Measurements from ENCODE around the gene PITPNB. TPM values are rescaled to one million over a fixed set of nuclear protein-coding genes. Genes with fewer than 3 reads are reported as not detected.

The PITPNB gene
- total and polyA plus RNA-seq, 2 of the 13 experiments (the other 11 are each of a cell fraction or from before 2014, with no cell fraction given), result 17.0 to 30.1 TPM

GRCh38 chr22:27874185-27874584 lies 44.9 kb downstream of the PITPNB start (continued):
- TF ChIP-seq CAMTA2 (CRISPR knock-in tag; IDR thresholded peaks at IDR 0.05; ENCODE audit: borderline replicate concordance) (no peak), ZNF781 (CRISPR knock-in tag; IDR thresholded peaks at IDR 0.05; ENCODE audit: borderline replicate concordance, not compliant biosample characterization) (no peak), NCOA1 (CRISPR knock-in tag; IDR thresholded peaks at IDR 0.05) (no peak), ZNF629 (CRISPR knock-in tag; conservative IDR thresholded peaks at IDR 0.05) (no peak), ZNF770 (CRISPR knock-in tag; IDR thresholded peaks at IDR 0.05) (no peak)

GRCh38 chr22:27873472-27873871 lies 45.6 kb downstream of the PITPNB start:
- H3K27ac ChIP-seq (ENCODE audit: extremely low read length, insufficient read depth, low read length), result no peak overlapping the region
- H3K9me3 ChIP-seq (ENCODE audit: low read length), result no peaks in the 10 kb centered on the region
- intact Hi-C loops (cut with micrococcal nuclease; ENCODE audit: unreplicated experiment), result no loop called here
- no peaks in the 10 kb centered on the region for H3K27me3 ChIP-seq (ENCODE audit: control insufficient read depth in 1 of 2, insufficient read depth in 2 of 2, low read length in 2 of 2)
- ChIA-PET POLR2A (no interaction called here), CTCF (ENCODE audit: low intra/inter-chr PET ratio, low total read pairs) (no interaction called here)
- H3K9ac ChIP-seq (ENCODE audit: insufficient read depth, low read depth, low read length), result no peak overlapping the region
- H2AFZ ChIP-seq (ENCODE audit: low read length), result no peak overlapping the region
- no peak overlapping the region for H3K4me3 ChIP-seq (replicated peaks in 1 of 3; ENCODE audit: insufficient read depth in 1 of 3, low read depth in 2 of 3, low read length in 3 of 3)
- no peak overlapping the region for H3K4me2 ChIP-seq (ENCODE audit: low read depth, low read length)
- in situ Hi-C loops (cut with HindIII; ENCODE audit: extremely low pct_ligation_motif_present, low pct_unique_long_range_greater_than_20kb), result no loop called here
- ATAC-seq (no peak), FAIRE-seq (no peak), DNase-seq (ENCODE audit: low spot score) (no peak)
- peaks cover 4 to 41% of the 10 kb centered on the region in 2 experiments; a peak in 4 of 5 replicates for H3K36me3 ChIP-seq (replicated peaks in 1 of 2; ENCODE audit: control insufficient read depth in 1 of 2, insufficient read depth in 2 of 2, low read length in 2 of 2)
- H3K79me2 ChIP-seq (ENCODE audit: insufficient read depth, low read length), result peaks cover 21% of the 10 kb centered on the region
- no peak for TF ChIP-seq ZNF562 (CRISPR knock-in tag; IDR thresholded peaks at IDR 0.05; ENCODE audit: borderline replicate concordance)
- no peak for TF ChIP-seq ZNF556 (CRISPR knock-in tag; IDR thresholded peaks at IDR 0.05; ENCODE audit: borderline replicate concordance)
- WGBS (ENCODE audit: low lambda C conversion rate), result 100% methylated on average over 2 of the region's 2 CpGs
- no peaks in the 10 kb centered on the region for H4K20me1 ChIP-seq (ENCODE audit: insufficient read depth, low read length)
- peaks cover 39% of the 10 kb centered on the region for H3K4me1 ChIP-seq (ENCODE audit: insufficient read depth, low read length)
- no TSS peak for BruUV-seq (replicated peaks)
